Measurements from ENCODE around the gene SMARCD3.
A peak's percentile ranks its signal among the peaks of the same experiment; 100 is the strongest.

The SMARCD3 gene

GRCh38 chr7:151235091-151235787 is 13.3 kb downstream of the SMARCD3 start:
- DNase-seq (ENCODE audit: low read depth), result no peak
- H3K4me3 ChIP-seq (ENCODE audit: low read length), result no peak overlapping the region
- no peak for TF ChIP-seq CTCF (conservative IDR thresholded peaks at IDR 0.05; ENCODE audit: low read depth, low read length)

GRCh38 chr7:151233804-151234203 is 14.7 kb downstream of the SMARCD3 start:
- no peak for DNase-seq (ENCODE audit: low read depth)
- TF ChIP-seq CTCF (conservative IDR thresholded peaks at IDR 0.05; ENCODE audit: low read depth, low read length), result no peak
- H3K4me3 ChIP-seq (ENCODE audit: low read length), result peak overlapping the region; percentile 94

GRCh38 chr7:151232917-151233701 is 15.4 kb downstream of the SMARCD3 start:
- no peak for DNase-seq (ENCODE audit: low read depth)
- H3K4me3 ChIP-seq (ENCODE audit: low read length), result peak overlapping the region; percentile 94
- no peak for TF ChIP-seq CTCF (conservative IDR thresholded peaks at IDR 0.05; ENCODE audit: low read depth, low read length)

- no peak for DNase-seq (ENCODE audit: low read depth)
- no peak for TF ChIP-seq CTCF (conservative IDR thresholded peaks at IDR 0.05; ENCODE audit: low read depth, low read length)
- peak within 1 kb of the TSS; percentile 94 for H3K4me3 ChIP-seq (ENCODE audit: low read length)
Measured at GRCh38 chr7:151232091-151232916, 16.2 kb downstream of the SMARCD3 start, which contains the start of gene CHPF2. Gene CHPF2 (plus strand): TSS chr7:151232483. CDS start chr7:151234012, 1,529 bp downstream.

GRCh38 chr7:151231080-151231479 is 17.4 kb downstream of the SMARCD3 start:
- DNase-seq (ENCODE audit: low read depth), result no peak
- no peak for TF ChIP-seq CTCF (conservative IDR thresholded peaks at IDR 0.05; ENCODE audit: low read depth, low read length)
- H3K4me3 ChIP-seq (ENCODE audit: low read length), result no peak overlapping the region

GRCh38 chr7:151229249-151229648 is 19.2 kb downstream of the SMARCD3 start:
- no peak overlapping the region for H3K4me3 ChIP-seq (ENCODE audit: low read length)
- no peak for TF ChIP-seq CTCF (conservative IDR thresholded peaks at IDR 0.05; ENCODE audit: low read depth, low read length)
- DNase-seq (ENCODE audit: low read depth), result no peak
